Fibroblast of skin of right quadriceps (primary cell): ENCODE measurements around the gene OR6C75.
"Not testable (repeated sequence)": the region's sequence is repeated elsewhere in the genome, so short reads cannot be mapped to it uniquely, and the experiment has no call there.

Experiments
- DNase-seq: peaks from one replicate; pipeline ENCODE4 v3.0.0-alpha.2; 2013

The OR6C75 gene

GRCh38 chr12:55362675-55363074 lies at the start of gene OR6C75:
Gene OR6C75 (plus strand): TSS chr12:55362975. CDS start chr12:55365111, 2,136 bp downstream.
- no peak for DNase-seq

GRCh38 chr12:55314043-55314442 lies 48.7 kb upstream of the OR6C75 start, which contains the start of gene OR6C1:
Gene OR6C1 (plus strand): TSS chr12:55314343. CDS start chr12:55320600, 6,257 bp downstream.
- no peak for DNase-seq

- no peak for DNase-seq
Measured at GRCh38 chr12:55320201-55320600, 42.6 kb upstream of the OR6C75 start.

- not testable (repeated sequence) for DNase-seq
Measured at GRCh38 chr12:55325801-55326200, 37.0 kb upstream of the OR6C75 start.

- DNase-seq: no peak
Measured at GRCh38 chr12:55330446-55330845, 32.3 kb upstream of the OR6C75 start, which contains the start of gene OR6C3. Gene OR6C3 (plus strand): TSS chr12:55330746. CDS start chr12:55331701, 955 bp downstream.

GRCh38 chr12:55336002-55336401 lies 26.8 kb upstream of the OR6C75 start:
- DNase-seq: no peak

GRCh38 chr12:55355338-55355737 lies 7.4 kb upstream of the OR6C75 start:
- DNase-seq: not testable (repeated sequence)

- DNase-seq: no peak
Measured at GRCh38 chr12:55365086-55365485, 2.3 kb downstream of the OR6C75 start.

- DNase-seq: no peak
Measured at GRCh38 chr12:55372521-55372920, 9.7 kb downstream of the OR6C75 start.

- no peak for DNase-seq
Measured at GRCh38 chr12:55385891-55386290, 23.1 kb downstream of the OR6C75 start.

GRCh38 chr12:55392032-55392795 lies 29.4 kb downstream of the OR6C75 start:
- DNase-seq: no peak

- no peak for DNase-seq
Measured at GRCh38 chr12:55396326-55396725, 33.6 kb downstream of the OR6C75 start.

- DNase-seq: no peak
Measured at GRCh38 chr12:55400229-55400628, 37.5 kb downstream of the OR6C75 start, which contains the start of gene OR6C65. Gene OR6C65 (plus strand): TSS chr12:55400529. CDS start chr12:55400529, 0 bp downstream.

- DNase-seq: no peak
Measured at GRCh38 chr12:55407866-55408265, 45.1 kb downstream of the OR6C75 start.

- not testable (repeated sequence) for DNase-seq
Measured at GRCh38 chr12:55409133-55409532, 46.4 kb downstream of the OR6C75 start.

- DNase-seq: not testable (repeated sequence)
Measured at GRCh38 chr12:55412138-55412537, 49.4 kb downstream of the OR6C75 start.

GRCh38 chr12:55413498-55414388 lies 51.0 kb downstream of the OR6C75 start:
- DNase-seq: not testable (repeated sequence)

GRCh38 chr12:55414396-55414823 lies 51.6 kb downstream of the OR6C75 start:
- DNase-seq: not testable (repeated sequence)

- not testable (repeated sequence) for DNase-seq
Measured at GRCh38 chr12:55414889-55415288, 52.1 kb downstream of the OR6C75 start.

- no peak for DNase-seq
Measured at GRCh38 chr12:55416961-55417360, 54.2 kb downstream of the OR6C75 start.
